Islet of Langerhans (tissue), 1 donor: ENCODE data around the gene PIGT.

ENCODE experiments used
- FAIRE-seq: peaks from one replicate; lab custom pipeline; 2011; peaks lifted over from hg19 to GRCh38; lab: Jason Lieb, UNC

The PIGT gene

DNA sequence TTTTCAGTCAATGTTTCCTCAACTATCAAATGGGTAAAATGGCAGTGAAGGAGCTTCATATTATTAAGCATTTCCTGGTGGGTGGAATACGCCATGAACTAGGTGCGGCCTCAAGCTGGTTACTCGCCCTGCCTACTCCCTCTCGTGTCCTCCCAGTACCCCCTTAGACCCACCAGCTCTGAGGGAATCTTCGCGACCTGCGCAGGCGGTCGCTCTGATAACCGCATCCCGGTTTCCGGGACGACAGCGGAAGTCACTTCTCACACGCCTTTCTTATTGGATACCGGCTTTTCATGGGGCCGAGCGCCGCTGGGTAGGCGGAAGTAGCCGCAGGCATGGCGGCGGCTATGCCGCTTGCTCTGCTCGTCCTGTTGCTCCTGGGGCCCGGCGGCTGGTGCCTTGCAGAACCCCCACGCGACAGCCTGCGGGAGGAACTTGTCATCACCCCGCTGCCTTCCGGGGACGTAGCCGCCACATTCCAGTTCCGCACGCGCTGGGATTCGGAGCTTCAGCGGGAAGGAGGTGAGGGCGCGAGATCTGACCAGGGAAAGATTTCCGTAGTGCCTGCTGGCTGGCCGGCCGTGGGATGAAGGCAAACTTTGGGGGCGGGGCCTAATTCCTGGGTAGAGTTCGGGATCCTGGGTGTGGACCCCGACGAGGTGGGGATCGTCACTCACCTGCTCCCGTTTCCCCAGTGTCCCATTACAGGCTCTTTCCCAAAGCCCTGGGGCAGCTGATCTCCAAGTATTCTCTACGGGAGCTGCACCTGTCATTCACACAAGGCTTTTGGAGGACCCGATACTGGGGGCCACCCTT, at the start of gene PIGT:
TSS of gene PIGT (plus strand) at position 320 of the 816 bp plus-strand sequence. CDS start at position 336, 16 bp downstream.
- no peak for FAIRE-seq

DNA sequence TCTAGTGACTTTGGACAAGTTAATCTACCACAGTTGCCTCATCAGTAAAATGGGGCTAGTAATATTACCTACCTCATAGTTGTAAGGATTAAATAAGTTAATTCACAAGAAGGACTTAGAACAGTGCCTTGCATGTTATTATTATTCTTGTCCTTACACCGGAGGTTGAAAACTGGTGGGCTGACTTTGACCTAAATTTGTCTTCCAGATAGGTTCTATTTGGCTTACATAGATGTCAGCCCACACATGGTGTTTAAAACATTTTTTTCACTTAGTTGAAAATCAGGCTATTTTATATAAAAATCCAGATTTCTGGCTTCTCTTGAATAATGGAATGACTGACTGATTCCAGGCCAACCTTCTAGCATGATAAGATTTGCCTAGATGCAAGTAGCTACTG, 49.7 kb upstream of the PIGT start:
- no peak for FAIRE-seq

DNA sequence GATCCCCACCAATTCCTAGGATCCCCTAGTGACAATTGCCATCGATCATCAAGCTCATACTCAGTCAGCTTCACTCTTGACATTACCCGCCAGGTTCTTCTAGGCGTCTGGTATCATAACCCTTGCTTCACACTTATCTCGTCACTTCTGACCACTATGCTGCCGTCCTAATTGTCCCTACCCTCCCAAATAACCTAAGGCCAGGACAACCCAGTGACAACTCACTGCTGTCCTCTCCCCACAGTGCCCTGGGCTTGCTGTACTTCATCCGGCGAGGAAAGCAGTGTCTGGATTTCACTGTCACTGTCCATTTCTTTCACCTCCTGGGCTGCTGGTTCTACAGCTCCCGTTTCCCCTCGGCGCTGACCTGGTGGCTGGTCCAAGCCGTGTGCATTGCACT, 49.3 kb upstream of the PIGT start:
- FAIRE-seq = no peak

DNA sequence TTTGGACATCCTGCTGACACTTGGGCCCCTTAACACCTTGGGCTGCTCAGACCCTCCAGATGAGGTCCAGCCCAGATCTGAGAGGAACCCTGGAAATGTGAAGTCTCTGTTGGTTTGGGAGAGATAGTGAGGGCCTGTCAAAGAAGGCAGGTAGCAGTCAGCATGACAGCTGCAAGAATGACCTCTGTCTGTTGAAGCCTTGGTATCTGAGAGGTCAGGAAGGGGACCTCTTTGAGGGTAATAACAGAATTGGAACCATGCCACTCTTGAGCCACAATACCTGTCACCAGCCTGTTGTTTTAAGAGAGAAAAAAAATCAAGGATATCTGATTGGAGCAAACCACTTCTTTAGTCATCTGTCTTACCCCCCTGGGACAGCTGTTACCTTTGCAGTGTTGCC, 48.8 kb upstream of the PIGT start:
- no peak for FAIRE-seq

DNA sequence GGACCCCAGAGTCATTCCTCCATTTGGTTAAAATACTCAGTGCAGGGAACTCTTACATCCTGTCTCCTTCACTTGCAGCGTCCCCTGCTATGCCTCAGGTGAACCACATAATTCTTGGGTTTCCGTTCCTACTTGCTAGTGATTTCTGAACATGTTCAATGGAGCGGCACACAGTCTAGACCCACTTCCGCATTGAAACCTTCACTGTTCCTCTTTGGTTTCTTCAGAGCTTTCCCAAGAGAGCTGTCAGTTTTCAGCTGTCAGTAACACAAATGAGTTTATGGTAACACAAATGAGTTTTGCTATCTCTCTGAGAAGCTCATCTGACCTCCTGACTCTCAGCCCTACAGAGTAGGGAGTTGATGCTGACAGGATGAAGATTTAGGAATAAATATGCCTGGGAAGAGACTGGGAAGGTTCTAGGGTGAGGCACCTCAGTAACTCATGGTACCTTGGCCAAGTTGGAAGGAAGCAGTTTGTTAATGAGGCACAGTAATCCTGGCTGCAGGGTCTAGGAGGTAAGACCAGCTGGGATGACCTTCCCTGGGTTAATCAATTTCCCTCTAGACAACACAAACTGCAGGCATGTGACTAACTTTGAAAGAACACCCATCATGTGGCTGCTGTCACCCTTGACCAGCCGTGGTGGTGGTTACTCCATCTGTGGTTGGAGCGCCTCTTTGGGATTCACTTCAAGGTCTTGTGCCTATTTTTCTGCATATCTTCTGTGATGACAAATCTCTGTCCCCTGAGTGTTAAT, 47.5 kb upstream of the PIGT start:
- FAIRE-seq = no peak

DNA sequence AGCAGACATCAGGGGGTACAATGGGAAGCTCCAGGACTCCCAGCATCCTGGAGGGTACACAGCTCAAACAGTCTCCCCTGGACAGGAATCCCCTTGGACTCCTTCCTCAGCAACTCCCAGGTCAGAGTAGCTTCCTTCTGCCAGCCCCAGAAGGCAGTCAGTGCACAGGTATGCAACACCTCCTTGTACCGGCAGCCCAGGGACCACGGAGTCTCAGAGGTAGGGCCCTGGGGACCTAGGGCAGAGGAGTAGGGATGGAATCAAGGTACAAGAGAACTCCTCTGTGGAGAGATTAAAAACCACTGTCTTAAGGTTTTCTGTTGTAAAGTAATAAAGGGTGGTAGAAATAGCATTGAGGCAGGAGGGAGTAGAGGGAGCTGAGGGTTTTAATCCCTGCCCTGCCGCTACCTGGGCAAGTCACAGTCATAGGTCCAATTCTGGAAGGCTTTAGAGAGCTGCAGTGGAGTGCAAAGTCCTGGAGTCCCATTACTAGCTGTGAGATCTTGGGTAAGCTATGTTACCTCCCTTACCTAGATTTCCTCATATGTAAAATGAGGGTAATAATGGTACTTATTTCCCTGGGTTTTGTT, 45.3 kb upstream of the PIGT start:
- no peak for FAIRE-seq

DNA sequence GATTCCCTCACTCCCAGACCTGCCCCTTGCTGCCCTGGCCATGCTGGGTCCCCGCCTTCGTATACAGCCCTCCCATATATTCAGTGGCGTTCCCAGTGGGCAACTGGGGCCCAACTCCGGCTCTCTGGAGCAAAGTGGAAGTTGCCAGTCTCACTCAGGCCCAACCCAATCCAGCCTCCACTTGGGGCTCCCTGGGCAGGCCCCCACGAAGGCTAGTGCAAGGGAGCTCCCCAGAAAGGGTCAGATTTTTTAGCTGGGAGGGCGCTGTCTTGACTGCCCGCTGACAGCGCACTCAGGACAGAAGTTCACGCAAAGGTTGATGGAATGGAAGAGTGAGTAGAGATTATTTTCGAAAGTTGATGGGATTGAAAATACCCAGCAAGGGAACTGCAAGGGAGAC, 43.7 kb upstream of the PIGT start:
- FAIRE-seq = no peak

DNA sequence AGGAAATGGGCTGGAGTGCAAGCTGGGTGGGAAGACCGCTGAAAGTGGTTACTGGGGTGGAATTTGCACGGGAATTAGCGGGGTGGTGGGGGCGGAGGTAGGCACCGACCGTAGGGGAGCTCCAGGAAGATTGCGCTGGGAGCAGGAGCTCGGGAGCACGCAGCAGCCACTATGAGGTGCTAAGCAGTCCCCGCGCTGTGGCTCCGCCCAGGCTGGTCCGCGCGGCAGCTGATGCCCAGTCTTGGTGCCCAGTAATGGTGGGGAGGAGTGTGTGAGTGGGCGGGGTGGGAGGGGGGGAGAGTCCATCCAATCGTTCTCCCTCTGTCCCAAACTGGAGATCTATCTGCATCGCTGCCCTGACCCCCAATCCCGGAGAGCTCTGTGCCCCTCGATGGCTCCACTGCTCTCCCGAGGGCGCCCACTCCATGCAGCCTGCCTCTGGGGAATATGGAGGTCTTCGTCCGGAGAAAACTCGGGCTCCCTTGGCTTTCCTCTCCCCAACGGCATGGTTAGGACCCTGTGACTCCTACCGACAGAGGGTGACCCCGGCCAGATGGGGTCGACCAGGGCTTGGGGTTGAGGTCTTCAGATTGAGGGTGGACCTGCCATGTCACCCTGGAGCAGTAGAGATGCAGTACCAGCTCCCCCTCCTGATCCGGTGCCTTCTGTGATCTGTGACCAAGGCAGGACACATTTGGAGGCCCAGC, 43.1 kb upstream of the PIGT start:
- no peak for FAIRE-seq

DNA sequence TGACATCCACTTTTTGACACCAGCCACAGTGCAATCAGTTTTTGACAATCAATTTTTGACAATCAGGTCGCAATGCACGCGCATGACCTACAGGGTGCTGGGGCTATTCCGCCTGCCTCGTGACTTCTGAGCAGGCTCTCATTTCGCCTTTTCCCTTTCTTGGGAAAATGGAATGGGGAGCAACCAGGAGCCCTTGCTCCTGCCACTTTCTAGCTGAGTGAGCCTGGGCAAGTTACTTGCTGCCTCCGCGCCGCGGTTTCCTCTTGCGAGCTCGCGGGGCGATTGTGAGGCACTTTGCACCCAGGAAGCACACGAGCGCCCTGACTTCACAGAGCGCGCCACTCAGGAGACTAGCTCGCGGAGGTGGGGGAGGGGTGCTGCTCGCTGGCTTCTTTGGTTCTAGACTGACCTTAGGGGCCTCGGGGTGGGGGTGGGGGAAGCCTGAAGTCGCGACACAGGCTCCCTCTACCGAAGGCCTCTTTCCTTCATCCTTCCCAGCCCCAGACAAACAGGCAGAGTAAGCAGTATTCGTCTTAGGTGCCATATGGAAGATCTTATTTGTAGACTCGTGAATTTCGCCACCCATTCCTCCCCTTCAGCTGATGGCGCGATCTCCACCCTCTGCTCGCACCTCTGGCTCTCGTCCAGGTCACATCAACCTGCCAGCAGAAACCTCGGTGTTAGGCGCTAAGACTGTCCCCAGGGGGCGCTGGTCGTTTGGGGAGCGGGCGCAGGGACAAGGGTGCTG, 42.4 kb upstream of the PIGT start:
- FAIRE-seq = no peak

DNA sequence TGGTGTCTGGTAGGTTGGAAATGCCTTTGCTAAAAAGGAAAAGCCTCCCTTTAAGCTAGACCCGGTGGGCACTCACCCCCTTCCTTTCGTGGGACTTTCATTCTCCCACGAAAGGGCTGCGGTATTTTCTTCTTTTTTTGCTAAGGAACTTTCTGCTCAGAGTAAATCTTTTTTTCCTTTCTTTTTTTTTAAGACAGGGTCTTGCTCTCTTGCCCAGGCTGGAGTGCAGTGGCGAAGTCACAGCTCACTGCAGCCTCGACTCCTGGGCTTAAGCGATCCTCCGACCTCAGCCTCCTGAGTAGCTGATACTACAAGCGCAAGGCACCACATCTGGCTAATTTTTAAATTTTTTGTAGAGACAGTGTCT, 41.9 kb upstream of the PIGT start:
- FAIRE-seq = no peak

DNA sequence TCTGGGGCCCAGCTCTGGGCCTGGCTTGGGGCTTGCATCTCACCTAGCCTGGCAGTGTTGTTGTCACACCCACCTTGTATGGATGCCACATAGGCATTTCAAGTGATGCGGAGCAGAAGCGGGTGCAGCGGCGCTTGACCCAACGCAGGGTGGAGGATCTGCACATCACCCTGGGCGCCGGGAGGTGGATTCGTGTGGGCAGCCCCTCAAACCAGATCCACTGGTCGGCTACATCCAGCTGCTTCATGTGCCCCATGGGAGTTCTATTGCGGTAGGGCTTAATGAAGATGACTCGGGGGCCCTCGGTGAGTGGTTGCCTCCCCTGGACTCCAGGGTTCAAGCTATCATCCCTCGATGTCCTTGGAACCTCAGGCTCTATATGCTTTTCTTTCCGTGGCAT, 41.0 kb upstream of the PIGT start:
- no peak for FAIRE-seq

DNA sequence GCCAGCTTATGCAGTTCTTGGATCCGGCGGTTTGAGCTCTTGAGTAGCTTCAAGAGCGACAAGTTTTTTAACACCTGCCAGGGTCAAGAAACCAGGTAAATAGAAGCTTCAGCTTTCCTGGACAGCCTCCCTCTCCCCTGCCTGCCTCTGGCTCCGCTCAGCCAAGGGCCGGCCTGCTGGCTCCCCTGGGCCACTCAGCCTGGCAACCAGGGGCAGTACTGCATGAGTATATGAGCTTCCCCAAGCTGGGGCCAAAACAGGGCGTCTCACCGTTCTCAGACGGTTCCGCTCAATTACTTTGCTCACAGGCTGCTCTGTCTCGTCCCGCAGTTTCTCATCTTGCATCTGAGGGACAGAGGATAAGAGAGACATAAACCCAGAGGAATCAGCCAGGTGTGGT, 38.7 kb upstream of the PIGT start:
- no peak for FAIRE-seq

DNA sequence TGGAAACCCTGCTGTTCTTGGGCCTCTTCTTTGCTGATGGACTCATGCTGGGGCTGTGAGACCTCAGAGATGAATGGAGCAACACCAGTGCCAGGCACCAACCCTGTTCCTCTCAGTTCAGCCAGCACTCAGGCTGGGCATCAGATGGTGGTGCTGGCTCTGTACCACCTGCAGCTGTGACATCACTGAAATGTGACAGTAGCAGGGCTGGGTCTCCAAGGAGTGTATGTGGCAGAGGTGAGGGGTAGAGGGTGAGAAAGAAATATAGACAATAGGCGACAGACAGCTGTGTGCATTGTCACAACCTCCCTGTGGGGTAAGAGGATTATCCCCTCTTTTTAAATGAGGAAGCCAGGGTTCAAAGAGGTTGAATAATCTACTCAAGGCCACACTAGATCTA, 37.8 kb upstream of the PIGT start, which contains the start of gene TP53TG5:
TSS of gene TP53TG5 (minus strand) at position 135 of the 400 bp plus-strand sequence. CDS start at position 46, 89 bp downstream.
- no peak for FAIRE-seq

DNA sequence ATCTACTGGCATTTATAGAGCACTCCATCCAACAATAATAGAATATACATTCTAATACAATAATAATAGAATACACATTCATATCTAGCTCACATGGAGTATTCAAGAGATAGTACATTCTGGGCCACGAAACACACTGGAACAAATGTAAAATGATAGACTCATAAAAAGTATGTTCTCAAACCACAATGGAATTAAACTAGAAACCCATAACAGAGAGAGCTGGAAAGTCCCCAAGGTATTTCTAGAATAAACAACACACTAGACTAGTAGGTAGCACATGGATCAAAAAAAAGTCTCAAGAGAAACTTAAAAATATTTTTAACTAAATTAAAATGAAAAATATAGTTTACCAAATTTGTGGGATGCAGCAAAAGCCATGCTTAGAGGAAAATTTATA, 28.7 kb upstream of the PIGT start:
- no peak for FAIRE-seq

DNA sequence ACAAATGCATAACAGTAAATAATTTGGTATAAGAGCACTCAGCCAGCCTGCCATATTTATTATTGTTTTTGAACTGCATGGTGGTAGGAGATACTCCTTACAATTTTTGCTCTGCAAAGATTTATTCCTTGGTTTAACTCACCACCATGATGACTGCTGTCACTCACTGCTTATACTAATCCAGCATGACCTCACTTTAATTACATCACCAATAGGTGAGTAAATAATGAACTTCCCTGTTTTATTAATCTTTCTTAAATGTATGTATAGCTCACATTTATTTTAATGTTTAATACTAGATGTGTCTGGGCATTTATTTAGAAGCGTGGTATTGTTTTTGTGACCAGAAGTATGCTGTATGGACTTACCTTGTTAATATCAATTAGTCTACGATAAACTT, 25.0 kb upstream of the PIGT start:
- FAIRE-seq = no peak

DNA sequence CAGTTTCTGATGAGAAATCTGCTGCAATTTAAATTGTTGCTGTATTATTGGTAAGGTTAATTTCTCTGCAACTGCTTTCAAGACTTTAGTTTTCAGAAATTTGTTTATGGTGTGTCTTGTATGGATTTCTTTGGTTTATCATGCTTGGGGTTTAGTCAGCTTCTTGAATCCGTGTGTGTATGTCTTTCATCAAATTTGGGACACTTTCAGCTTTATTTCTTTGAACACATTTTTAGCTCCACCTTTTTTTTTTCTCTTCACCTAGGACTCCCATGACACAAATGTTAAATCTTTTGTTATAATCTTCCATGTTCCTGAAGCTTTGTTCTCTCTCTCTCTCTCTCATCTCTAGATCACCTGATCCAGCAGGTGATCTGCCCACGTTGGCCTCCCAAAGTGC, 24.4 kb upstream of the PIGT start:
- FAIRE-seq = no peak

DNA sequence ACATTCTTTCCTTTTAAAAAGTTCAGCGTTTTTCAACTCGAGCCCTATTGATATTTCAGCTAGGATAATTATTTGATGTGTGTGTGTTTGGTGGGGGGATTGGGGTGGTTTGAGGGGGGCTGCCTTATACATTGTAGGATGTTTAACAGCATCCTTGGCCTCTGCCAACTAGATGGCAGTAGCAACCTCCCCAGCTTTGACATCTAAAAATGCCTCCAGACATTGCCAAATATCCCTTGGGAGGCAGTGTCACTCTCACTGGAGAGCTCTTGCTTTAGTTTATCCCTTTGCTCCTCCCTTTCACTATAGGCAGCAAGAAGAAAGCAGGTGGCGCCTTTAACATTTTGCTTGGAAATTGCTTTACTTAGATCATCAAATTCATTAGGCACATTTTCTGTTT, 23.2 kb upstream of the PIGT start:
- no peak for FAIRE-seq

DNA sequence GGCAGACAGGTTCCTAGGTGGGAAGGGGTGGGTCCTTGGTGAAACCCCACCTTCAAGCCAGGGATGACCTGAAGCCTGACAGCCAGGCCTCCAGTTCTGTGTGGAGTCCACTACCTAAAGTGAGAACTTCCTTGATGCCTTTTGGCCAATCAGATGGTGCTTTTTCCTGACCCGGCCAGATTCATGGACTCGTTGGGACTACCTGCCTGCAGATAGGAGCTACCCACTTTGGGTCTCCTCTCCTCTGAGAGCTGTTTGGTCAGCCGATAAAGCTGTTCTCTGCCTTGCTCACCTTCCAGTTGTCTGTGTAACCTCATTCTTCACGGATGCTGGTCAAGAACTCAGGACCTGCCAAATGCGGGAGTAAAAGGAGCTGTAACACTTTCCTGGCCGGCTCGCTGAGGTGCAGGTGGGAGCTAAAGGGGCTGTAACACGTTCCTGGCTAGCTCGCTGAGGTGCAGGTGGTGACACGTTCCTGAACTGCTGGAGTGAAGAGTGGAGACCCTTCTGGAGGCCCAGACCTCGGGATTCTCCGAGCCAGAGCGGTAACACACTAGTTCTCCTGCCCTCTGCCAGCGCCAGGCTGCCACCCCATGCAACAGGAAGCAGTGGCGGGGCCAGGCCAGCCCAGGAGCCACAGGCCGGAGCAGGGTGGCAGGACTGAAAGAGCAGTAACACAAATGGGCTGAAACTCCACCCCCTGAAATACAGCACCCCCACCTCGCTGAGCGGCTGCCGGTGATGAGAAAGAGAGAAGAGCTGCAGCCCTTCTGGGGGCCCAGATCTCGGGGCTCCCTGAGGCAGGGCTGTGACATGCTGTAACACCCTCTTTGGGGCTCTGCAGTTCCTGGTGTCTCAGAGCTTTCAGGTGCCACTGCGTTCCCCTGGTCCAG, 21.5 kb upstream of the PIGT start:
- FAIRE-seq = no peak

DNA sequence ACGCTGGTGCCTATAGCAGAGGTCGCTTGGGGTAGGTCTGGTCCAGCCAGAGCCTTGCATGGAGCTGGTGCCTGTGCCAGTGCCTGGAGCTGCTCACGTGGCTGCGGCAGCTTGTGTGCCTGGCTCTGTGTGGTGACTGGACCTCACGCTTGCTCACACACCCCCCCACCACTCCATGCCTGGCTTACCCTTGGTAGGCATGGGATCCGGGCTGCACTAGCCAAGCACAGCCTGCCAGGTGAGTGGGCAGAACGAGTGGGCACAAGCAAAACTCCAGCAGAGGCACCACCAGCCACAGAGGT, 20.9 kb upstream of the PIGT start:
- no peak for FAIRE-seq

DNA sequence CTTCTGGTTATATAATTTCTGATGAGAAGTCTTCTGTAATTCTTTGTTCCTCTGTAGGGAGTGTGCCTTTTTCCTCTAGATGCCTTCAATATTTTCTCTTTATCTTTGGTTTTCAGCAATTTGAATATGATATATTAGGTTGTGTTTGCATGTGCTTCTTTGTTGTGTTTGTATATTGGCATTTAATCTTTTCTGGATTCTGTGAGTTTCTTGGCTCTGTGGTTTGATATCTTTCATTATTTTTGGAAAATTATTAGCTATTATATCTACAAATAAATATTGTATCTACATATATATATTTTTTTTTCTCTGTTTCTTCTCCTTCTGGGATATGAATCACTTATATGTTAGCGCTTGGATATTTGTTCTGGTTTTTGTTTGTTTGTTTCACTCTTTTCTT, 16.9 kb upstream of the PIGT start:
- FAIRE-seq = no peak

DNA sequence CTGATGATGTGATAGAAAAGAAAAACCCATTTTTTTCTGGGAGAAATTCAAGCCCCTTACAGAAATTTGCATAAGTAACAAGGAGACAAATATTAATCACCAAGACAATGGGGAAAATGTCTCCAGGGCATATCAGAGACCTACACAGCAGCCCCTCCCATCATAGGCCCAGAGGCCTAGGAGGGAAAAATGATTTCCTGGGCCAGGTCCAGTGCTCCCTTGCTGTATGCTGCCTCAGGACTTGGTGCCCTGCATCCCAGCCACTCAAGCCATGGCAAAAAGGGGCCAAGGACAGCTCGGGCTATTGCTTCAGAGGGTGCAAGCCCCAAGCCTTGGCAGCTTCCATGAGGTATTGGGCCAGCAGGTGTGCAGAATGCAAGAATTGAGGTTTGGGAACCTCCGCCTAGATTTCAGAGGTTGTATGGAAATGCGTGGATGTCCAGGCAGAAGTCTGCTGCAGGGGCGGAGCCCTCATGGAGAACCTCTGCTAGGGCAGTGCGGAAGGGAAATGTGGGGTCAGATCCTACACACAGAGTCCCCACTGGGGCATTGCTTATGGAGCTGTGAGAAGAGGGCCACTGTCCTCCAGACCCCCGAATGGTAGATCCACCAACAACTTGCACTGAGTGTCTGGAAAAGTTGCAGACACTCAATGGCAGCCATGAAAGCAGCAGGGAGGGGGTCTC, 15.5 kb upstream of the PIGT start:
- no peak for FAIRE-seq
